ENCODE results near the gene L1CAM.

L1CAM gene

GRCh38 chrX:153875391-153876111, 10.4 kb downstream of the L1CAM start:
- peak; percentile 89 for DNase-seq (ENCODE audit: low spot score)

- DNase-seq (ENCODE audit: low spot score) = no peak
Measured at GRCh38 chrX:153874366-153875125, 11.4 kb downstream of the L1CAM start.

GRCh38 chrX:153874085-153874365, 11.9 kb downstream of the L1CAM start:
- DNase-seq (ENCODE audit: low spot score) = no peak

DNA sequence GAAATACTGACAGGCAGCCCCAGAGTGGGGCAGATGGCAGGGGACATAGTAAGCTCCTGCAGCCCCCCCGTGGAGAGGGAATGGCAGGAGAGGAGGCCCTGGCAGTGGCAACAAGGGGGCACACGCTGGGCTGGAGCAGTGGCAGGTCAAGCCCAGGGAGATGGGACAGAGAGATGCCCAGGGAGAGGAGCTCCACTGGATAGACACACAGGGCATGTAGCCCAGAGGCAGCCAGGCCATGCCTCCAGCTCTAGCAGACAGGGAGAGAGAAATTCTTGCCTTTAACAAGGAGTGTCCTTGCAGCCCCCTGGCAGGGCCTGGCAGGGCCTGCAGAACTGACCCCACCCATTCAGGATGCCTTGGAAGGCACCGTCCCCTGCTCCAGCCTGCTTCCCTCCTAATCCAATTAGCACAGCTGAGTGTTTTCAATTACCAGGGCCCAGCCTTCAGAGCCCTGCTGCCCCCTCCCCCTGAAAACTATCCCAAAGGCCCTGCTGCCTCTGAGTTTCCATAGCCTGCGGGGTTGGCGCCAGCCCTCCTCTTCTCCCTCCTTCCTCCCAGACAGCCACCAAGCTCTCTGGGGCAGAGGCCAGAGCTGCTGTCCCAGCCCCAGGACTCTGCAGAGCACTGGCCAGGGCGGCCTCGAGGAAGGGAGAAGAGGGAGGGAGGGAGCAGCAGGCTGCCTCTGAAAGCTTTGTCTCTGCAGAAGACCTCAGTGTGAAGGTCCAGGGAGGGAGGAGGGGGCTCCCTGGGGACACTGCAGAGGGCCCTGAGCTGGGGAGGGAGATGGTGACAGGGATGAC, 12.5 kb downstream of the L1CAM start:
- peak; percentile 67 for DNase-seq (ENCODE audit: low spot score)

DNA sequence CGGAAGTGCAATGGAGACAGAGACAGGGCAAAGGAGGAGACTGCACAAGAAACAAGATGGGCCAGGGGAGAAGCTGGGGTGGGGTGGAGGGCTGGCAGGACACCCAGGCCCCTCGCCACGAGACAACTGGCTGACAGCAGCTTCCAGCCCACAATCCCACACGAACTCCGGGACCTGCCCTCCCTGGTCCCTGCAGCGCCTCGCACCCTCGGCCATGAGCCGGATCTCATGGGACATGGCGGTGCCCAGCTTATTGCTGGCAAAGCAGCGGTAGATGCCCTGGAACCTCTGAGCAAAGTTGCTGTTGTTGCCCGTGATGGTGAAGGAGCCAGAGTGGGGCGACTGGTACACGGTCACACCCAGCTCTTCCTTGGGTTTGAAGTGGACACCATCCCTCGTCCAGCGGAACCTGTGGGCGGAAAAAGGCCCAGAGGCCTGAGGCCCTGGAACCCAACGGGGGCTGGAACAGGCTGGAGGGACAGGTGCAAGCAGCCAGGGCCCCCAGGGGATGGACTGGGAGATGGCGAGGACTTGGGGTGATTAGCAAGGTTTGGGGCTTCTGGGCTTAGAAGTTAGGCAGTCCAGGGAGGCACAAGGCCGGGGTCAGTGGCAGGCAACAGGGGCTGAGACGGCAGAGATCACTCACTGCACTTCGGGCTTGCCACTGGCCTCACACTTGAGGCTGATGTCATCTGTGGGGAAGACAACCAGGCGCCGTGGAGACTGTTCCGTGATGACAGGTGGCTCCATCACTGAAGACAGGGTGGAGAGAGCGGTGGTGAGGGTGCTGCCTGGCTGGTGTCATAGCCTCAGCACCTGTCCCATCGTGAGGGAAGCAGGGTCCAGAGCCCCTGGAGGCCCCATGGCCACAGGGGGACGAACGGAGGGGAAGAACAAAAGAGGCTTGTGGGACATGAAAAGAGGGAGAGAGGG, 13.8 kb downstream of the L1CAM start:
- DNase-seq (ENCODE audit: low spot score) = no peak

GRCh38 chrX:153871451-153871850, 14.5 kb downstream of the L1CAM start:
- no peak for DNase-seq (ENCODE audit: low spot score)

DNA sequence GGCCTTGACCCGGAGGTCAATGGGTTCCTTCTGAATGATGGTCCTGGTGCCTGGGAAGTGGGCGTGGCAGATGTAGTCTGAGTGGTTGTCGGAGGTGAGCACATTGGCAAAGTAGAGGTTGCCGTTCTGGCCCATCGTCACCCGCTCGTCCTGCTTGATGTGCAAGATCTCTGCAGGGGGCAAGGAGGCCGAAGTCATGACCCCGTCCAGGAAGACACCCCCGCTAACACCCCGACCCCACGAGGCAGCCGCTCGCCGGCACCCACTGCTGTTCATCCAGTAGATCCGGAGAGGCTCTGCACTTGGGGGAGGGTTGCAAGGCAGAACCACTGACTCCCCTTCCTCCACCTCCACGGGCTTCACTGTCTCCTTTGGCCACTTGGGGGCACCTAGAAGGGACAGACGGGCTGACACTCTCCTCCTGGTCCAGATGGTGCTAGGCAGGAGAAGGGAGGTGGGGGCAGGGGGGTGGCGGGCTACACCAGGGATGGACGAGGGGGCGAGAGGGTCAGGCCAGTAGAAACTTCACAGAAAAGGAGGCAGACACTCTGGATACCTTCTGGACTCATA, 15.1 kb downstream of the L1CAM start:
- no peak for DNase-seq (ENCODE audit: low spot score)

GRCh38 chrX:153870288-153870690, 15.7 kb downstream of the L1CAM start:
- no peak for DNase-seq (ENCODE audit: low spot score)

GRCh38 chrX:153869473-153870287, 16.3 kb downstream of the L1CAM start:
- DNase-seq (ENCODE audit: low spot score) = no peak

DNA sequence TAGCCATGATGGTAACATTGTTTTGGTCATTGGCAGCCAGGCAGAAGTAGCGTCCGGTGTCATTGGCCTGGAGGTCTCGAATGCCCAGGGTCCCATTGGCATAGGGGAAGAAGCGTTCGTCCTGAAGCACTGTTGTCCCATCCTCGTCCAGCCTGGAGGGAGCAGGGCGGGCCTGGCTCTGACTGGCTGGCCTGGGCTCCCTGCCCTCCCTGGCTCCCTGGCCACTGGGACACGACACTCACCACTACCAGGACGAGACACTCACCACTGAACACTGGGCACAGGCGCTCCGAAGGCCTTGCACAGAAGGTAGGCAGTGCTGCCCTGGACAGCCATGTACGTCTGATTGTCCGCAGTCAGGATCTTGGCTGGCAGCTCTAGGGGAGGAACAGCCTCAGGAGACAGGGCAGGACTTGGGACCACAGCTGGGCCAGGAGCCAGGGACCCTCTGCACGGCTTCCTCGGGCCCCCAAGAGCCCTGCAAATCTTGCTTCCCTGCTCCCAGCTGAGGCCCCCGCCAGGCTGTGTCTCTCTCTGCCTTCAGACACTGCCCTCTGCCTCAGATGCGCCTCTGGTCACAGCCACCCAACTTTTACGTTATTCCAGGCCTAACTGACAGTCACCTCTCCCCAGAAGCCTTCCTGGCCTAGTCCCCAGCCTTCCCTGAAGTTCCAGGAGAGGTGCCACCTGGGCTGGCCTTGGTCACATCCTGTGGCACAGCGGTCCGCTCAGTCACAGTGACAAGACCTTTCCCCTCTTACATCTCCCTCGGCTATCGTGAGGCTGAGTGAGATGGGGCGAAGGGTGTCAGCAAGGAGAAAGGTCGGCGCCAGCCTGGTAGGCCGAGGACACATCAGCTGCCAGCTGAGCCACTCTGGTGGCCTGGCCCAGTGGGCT, 17.1 kb downstream of the L1CAM start:
- no peak for DNase-seq (ENCODE audit: low spot score)

DNA sequence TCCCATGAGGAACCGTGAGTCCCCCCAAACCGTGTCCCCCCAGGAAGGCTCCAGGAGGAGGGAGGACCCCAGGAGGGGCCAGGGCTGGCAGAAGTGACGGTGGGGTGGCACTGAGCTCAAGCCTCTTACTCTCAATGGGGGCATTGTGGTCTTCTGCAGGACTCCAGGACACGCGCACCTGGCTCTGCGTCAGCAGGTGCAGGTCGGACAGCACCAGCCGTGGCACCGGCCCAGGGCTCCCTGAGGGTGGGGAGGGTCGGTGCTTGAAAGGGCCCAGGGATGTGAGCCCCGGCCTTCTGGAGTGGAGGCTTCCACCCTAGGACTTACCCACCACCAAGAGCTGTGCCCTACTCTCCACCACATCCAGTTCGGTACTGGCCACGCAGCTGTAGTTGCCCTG, 18.3 kb downstream of the L1CAM start:
- DNase-seq (ENCODE audit: low spot score) = no peak

DNA sequence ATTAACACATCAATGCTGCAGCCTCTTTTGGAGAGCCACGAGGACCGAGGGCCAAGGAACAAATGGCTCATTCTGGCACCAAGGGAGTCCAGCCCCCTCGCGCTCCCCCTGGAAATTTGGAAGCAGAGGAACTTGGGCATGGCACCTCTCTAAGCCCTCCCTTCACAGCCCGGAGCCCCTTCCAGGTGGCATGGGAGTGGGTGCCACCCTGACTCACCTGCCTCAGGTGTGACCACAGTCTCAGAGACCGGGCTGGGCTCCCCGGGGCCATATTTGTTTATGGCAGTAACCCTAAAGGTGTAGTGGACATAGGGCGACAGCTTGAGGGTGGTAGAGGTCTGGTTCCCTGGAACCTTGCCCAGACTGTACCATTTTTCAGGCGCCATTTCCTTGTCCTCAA, 18.8 kb downstream of the L1CAM start:
- no peak for DNase-seq (ENCODE audit: low spot score)

- no peak for DNase-seq (ENCODE audit: low spot score)
Measured at GRCh38 chrX:153866302-153867019, 19.5 kb downstream of the L1CAM start.

- DNase-seq (ENCODE audit: low spot score) = no peak
Measured at GRCh38 chrX:153865685-153866084, 20.3 kb downstream of the L1CAM start.

DNA sequence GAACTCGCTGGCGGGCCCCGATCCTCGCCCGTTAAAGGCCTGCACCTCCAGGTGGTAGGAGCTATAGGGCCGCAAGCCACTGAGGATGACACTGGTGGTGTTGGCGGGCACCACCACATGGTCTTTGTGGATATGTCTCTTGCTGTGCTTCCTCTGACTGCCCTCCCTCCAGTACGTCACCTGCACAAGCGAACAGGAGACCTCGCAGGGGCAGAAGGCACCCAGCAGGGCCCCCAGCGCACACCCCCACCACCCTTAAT, 20.7 kb downstream of the L1CAM start:
- no peak for DNase-seq (ENCODE audit: low spot score)

DNA sequence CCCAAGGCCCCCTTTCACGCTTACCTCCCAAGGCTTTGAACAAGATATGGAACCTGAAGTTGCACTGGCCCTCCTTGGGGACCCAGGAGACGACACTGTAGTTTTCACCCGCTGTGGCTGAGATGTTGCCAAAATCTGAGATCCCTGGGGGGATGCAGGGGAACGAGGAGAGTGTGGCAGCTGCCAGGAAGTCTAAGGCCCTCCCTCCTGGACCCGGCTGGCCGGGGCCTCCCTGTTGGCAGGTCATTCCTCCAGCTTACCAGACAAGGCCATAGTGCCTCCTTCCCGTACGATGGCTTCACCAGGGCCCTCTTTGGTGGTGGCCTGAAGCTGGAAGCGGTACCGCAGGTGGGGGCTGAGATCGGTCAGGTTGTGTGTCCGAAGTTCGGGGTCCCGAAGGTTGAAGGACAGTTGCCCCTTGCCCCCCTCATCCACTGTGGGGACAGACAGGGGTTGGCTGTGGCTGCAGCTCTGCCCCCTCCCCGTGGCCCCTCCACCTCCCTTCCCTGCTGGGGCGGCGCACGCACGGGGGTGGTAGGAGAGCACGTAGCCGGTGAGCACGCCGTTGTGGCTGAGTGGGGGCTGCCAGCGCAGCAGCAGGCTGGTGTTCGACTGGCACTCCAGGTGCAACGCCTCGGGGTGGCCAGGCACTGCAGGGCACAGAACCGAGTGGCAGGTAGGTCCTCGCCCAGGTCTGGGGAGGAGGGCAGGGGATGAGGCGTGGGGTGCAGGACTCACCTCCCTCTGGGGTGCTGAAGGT, 21.2 kb downstream of the L1CAM start:
- DNase-seq (ENCODE audit: low spot score) = no peak

DNA sequence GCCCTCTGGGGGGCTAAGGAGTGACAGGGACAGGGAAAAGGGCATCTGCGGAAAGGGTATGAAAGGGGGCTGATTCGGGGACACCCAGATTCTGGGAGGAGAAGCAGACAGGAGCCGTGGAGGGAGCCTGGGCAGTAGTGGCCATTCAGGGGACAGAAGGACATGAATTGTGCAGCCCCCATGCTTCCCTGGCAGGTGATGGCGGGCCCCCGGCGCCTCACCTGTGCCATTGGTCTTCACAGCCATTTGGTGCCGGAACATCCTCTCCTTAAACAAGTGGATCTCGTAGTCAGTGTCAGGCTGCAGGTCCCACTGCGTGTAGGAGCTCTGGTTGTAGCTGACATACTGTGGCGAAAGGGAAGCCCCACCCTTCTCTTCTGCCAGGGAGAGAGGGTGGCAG, 21.9 kb downstream of the L1CAM start:
- no peak for DNase-seq (ENCODE audit: low spot score)

GRCh38 chrX:153863251-153863991, 22.6 kb downstream of the L1CAM start:
- no peak for DNase-seq (ENCODE audit: low spot score)

Data from ecto neural progenitor cell (in vitro differentiated cells).